Activated naive CD8-positive, alpha-beta T cell treated with anti-CD3 and anti-CD28 coated beads, Interleukin-2, amount 50 U/mL, for 24 hours (primary cell): ENCODE measurements around the gene CCRL2.

Experiments used
- ATAC-seq: fragments of 150-1000 bp; cut with Tn5 transposase; one replicate; pipeline ENCODE4 v1.10.0; 2021
- DNase-seq: peaks from one replicate; pipeline ENCODE4 v3.0.0; 2021
- H3K27ac Mint-ChIP-seq: one replicate; pipeline ENCODE4 v1.8.0; 2021; ENCODE audit warnings: mild to moderate bottlenecking, mixed read lengths
- H3K27me3 Mint-ChIP-seq: one replicate; pipeline ENCODE4 v1.8.0; 2021; ENCODE audit warnings: mixed read lengths
- H3K36me3 Mint-ChIP-seq: one replicate; pipeline ENCODE4 v1.8.0; 2021; ENCODE audit warnings: low read depth, mixed read lengths
- H3K4me1 Mint-ChIP-seq: one replicate; pipeline ENCODE4 v1.8.0; 2021; ENCODE audit warnings: mixed read lengths
- H3K4me3 Mint-ChIP-seq: one replicate; pipeline ENCODE4 v1.8.0; 2021; ENCODE audit warnings: mild to moderate bottlenecking, moderate library complexity, mixed read lengths
- H3K9me3 Mint-ChIP-seq: one replicate; pipeline ENCODE4 v1.8.0; 2021; ENCODE audit warnings: mixed read lengths

The CCRL2 gene

DNA sequence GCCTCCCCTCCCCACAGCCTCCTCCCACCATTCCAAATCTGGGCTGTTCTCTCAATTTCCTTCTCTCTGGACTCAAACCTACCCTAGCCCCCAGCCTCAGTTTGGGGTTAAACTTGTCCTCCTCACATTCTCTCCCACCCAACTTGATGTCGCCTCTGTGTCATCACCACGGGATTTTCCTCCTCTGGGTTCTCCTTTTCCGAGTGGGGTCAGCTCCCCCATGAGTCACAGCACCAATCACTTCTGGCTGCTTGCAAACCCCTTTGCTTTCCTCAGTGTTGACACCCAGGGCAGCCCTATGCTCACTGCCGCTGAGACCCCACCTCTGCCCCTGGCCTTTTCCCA, 644 bp upstream of the CCRL2 start:
- ATAC-seq: no peak
- no peak overlapping the region for H3K4me3 Mint-ChIP-seq
- no peaks in the 10 kb centered on the region for H3K27me3 Mint-ChIP-seq
- peaks cover 6% of the 10 kb centered on the region for H3K36me3 Mint-ChIP-seq
- H3K4me1 Mint-ChIP-seq: peaks cover 39% of the 10 kb centered on the region
- peaks cover 5% of the 10 kb centered on the region for H3K9me3 Mint-ChIP-seq
- DNase-seq: no peak
- H3K27ac Mint-ChIP-seq: peak overlapping the region; percentile 80

DNA sequence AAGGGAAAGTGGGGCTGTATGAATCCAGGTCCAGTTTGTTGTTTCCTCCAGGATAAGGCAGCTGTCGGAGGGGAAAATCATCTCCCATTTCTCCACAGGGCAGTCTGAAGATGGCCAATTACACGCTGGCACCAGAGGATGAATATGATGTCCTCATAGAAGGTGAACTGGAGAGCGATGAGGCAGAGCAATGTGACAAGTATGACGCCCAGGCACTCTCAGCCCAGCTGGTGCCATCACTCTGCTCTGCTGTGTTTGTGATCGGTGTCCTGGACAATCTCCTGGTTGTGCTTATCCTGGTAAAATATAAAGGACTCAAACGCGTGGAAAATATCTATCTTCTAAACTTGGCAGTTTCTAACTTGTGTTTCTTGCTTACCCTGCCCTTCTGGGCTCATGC, 911 bp downstream of the CCRL2 start:
- H3K4me3 Mint-ChIP-seq: peak overlapping the region; percentile 81
- peak overlapping the region; percentile 80 for H3K27ac Mint-ChIP-seq
- H3K9me3 Mint-ChIP-seq: peaks cover 2% of the 10 kb centered on the region
- DNase-seq (no peak), ATAC-seq (no peak)
- no peaks in the 10 kb centered on the region for H3K27me3 Mint-ChIP-seq
- H3K4me1 Mint-ChIP-seq: peaks cover 39% of the 10 kb centered on the region
- H3K36me3 Mint-ChIP-seq: peaks cover 6% of the 10 kb centered on the region

DNA sequence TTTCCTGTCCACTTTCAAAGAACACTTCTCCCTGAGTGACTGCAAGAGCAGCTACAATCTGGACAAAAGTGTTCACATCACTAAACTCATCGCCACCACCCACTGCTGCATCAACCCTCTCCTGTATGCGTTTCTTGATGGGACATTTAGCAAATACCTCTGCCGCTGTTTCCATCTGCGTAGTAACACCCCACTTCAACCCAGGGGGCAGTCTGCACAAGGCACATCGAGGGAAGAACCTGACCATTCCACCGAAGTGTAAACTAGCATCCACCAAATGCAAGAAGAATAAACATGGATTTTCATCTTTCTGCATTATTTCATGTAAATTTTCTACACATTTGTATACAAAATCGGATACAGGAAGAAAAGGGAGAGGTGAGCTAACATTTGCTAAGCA, 1.8 kb downstream of the CCRL2 start:
- Mint-ChIP-seq H3K36me3 (peaks cover 6% of the 10 kb centered on the region), H3K27ac (no peak overlapping the region), H3K9me3 (no peaks in the 10 kb centered on the region), H3K27me3 (no peaks in the 10 kb centered on the region), H3K4me3 (no peak overlapping the region), H3K4me1 (peaks cover 39% of the 10 kb centered on the region)
- no peak for DNase-seq
- no peak for ATAC-seq

DNA sequence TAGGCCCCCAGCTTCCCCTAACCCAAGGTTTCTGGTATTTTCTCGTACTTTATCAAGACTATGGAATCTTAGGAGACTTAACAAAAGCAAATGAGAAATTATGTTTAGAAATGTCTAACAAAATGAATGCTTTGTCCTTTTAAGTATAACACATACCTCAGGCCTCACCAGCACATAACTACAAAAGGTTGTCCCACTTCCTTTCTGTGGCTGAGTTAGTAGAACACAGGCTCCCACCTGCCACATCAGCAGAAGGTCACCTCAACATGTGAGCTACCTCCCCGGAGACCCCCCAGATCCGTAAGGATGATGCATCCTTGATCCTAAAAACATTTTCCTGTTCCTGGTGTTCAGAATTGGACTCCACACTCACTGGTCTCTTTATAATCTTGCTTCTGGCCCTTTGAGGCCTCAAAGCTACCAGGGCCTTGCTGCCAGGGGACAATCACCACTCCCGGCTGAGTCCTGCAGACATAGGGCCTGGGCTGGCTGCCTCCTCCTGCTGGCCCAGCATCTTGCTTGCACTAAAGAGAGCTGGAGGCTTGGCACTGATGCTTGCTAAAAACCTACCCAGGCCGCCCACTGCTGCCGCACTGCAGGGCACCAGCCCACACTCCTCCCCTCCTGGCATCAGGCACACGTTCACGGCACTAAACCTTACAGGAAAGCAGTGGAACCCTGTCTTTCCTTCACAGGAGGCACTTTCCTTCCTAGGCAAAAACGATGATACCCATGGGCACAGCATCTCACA, 2.9 kb downstream of the CCRL2 start:
- peaks cover 6% of the 10 kb centered on the region for H3K36me3 Mint-ChIP-seq
- H3K27me3 Mint-ChIP-seq: no peaks in the 10 kb centered on the region
- ATAC-seq: no peak
- peaks cover 39% of the 10 kb centered on the region for H3K4me1 Mint-ChIP-seq
- no peaks in the 10 kb centered on the region for H3K9me3 Mint-ChIP-seq
- no peak for DNase-seq
- no peak overlapping the region for H3K4me3 Mint-ChIP-seq
- H3K27ac Mint-ChIP-seq: peak overlapping the region; percentile 54

DNA sequence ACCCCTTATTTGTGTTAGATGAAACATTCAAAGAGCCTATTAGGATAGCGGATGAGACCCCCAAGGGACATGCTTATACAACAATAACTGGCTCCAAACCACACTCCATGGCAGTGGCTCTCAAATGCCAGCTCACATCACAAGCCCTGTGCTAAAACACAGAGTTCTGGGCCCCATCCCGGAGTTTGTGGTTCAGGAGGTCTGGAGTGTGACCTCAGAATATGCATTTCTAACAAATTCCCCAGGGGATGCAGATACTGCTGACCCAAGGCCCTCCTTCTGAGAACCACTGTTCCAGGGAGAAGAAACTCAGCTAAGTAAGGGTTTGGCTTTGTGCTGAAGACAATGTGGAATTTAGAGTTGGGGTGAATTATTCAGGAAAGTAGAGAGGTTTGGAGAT, 3.6 kb downstream of the CCRL2 start:
- ATAC-seq (no peak), DNase-seq (no peak)
- Mint-ChIP-seq H3K27me3 (no peaks in the 10 kb centered on the region), H3K27ac (no peak overlapping the region), H3K9me3 (no peaks in the 10 kb centered on the region), H3K36me3 (peaks cover 6% of the 10 kb centered on the region), H3K4me3 (no peak overlapping the region), H3K4me1 (peaks cover 41% of the 10 kb centered on the region)

- Mint-ChIP-seq H3K9me3 (no peaks in the 10 kb centered on the region), H3K4me3 (no peak overlapping the region), H3K27ac (no peak overlapping the region), H3K36me3 (peaks cover 6% of the 10 kb centered on the region), H3K27me3 (no peaks in the 10 kb centered on the region), H3K4me1 (peaks cover 46% of the 10 kb centered on the region)
- ATAC-seq (no peak), DNase-seq (no peak)
Measured at GRCh38 chr3:46411271-46411670, 4.2 kb downstream of the CCRL2 start.

DNA sequence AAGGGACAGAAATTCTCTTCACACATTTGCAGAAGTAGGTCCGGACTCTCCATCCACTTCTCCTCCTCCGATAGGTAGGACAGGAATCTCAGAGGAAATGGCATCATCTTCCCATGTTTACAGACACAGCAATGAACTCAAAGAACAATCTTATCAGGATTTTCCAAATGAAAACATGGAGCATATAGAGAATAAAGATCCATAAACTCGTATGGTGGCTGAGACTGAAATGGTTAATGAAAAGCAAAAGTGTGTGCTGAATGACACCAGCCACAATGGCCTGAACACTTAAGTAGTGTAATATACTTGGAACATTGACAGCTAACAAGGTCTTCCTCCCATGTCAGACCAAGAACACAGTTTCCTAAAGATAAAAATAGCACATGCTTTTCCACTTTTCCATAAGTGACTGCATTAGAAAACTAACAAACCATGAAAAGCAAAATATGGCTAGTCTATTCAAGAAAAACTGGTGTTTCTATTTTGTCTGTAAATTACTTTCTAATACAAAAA, 5.8 kb downstream of the CCRL2 start:
- H3K4me3 Mint-ChIP-seq: no peak overlapping the region
- DNase-seq (no peak), ATAC-seq (no peak)
- peaks cover 6% of the 10 kb centered on the region for H3K36me3 Mint-ChIP-seq
- H3K27me3 Mint-ChIP-seq: no peaks in the 10 kb centered on the region
- H3K4me1 Mint-ChIP-seq: peaks cover 40% of the 10 kb centered on the region
- no peak overlapping the region for H3K27ac Mint-ChIP-seq
- H3K9me3 Mint-ChIP-seq: no peaks in the 10 kb centered on the region

DNA sequence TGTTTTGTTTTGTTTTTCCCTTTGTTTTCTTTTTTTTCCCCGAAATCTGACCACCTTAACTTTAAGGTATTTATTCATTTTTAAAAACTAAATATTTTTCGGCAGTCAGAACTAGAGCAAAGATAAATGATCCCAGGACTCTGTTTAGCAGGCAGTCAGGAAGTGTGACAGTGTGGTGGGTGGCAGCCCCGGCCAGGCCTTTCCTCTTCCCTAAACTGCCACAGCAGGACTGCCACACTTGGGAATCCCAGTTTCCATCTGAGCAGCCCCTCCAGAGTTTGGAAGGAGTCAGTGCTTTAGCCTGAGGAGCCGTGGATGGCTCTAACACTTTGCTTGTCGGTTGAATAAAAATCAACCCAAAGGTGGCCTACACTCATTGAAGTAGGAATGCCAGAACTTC, 6.9 kb downstream of the CCRL2 start:
- peaks cover 30% of the 10 kb centered on the region for H3K4me1 Mint-ChIP-seq
- H3K9me3 Mint-ChIP-seq: no peaks in the 10 kb centered on the region
- H3K27ac Mint-ChIP-seq: no peak overlapping the region
- H3K36me3 Mint-ChIP-seq: peaks cover 6% of the 10 kb centered on the region
- ATAC-seq (no peak), DNase-seq (no peak)
- no peaks in the 10 kb centered on the region for H3K27me3 Mint-ChIP-seq
- H3K4me3 Mint-ChIP-seq: no peak overlapping the region

DNA sequence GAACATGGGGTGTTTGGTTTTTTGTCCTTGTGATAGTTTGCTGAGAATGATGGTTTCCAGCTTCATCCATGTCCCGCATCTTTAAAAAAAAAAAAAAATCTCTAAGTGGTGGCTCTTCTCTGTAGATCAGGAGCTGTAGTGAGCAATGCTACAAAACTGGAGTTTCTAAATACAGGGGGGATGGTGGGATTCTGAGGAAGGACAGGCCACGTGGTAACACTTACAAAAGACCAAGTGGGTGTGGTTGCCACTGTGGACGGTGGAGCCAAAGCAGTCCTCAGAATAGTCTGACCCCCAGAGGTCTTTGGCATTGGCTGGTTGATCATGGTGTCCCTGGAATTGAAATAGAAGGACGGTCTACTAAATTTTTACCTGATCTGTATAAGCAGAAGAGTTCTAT, 7.7 kb downstream of the CCRL2 start:
- DNase-seq (no peak), ATAC-seq (no peak)
- H3K27ac Mint-ChIP-seq: no peak overlapping the region
- H3K9me3 Mint-ChIP-seq: no peaks in the 10 kb centered on the region
- peaks cover 3% of the 10 kb centered on the region for H3K36me3 Mint-ChIP-seq
- no peaks in the 10 kb centered on the region for H3K27me3 Mint-ChIP-seq
- H3K4me1 Mint-ChIP-seq: peaks cover 24% of the 10 kb centered on the region
- no peak overlapping the region for H3K4me3 Mint-ChIP-seq

DNA sequence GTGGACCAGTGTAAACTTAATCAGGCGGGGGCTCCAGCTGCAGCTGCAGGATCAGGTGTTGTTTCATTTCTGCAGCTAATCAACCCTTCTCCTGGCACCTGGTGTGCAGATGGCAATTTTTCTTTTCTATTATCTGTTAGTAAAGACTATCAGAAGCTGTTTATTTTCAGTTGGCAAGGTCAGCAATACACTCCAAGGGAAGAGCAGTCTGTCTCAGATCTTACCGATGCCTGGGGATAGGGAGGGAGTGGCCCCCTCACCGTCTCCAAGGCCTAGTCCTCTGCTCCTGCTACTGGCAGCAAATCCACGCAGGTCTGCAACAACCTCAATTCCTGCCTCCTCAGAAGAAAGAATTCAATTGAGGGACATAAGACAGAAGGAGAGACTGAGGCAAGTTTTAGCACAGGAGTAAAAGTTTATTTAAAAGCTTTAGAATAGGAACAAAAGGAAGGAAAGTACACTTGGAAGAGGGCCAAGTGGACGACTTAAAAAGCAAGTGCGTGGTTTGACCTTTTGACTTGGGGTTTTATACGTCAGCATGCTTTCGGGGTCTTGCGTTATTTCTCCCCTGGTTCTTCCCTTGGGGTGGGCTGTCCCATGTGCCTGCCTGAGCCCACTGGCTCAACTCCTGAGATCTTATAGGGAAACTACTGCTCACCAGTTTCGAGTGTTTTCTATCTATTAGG, 9.2 kb downstream of the CCRL2 start:
- H3K27ac Mint-ChIP-seq: peak overlapping the region; percentile 52
- peak; percentile 80 for ATAC-seq
- no peaks in the 10 kb centered on the region for H3K27me3 Mint-ChIP-seq
- H3K4me1 Mint-ChIP-seq: peaks cover 18% of the 10 kb centered on the region
- no peaks in the 10 kb centered on the region for H3K9me3 Mint-ChIP-seq
- H3K36me3 Mint-ChIP-seq: no peaks in the 10 kb centered on the region
- DNase-seq: peak; percentile 36
- no peak overlapping the region for H3K4me3 Mint-ChIP-seq

GRCh38 chr3:46416811-46417510, 9.9 kb downstream of the CCRL2 start:
- Mint-ChIP-seq H3K4me1 (peaks cover 18% of the 10 kb centered on the region), H3K36me3 (no peaks in the 10 kb centered on the region), H3K27me3 (no peaks in the 10 kb centered on the region), H3K27ac (peak overlapping the region; percentile 52), H3K4me3 (no peak overlapping the region), H3K9me3 (no peaks in the 10 kb centered on the region)
- DNase-seq (no peak), ATAC-seq (peak; percentile 67)

DNA sequence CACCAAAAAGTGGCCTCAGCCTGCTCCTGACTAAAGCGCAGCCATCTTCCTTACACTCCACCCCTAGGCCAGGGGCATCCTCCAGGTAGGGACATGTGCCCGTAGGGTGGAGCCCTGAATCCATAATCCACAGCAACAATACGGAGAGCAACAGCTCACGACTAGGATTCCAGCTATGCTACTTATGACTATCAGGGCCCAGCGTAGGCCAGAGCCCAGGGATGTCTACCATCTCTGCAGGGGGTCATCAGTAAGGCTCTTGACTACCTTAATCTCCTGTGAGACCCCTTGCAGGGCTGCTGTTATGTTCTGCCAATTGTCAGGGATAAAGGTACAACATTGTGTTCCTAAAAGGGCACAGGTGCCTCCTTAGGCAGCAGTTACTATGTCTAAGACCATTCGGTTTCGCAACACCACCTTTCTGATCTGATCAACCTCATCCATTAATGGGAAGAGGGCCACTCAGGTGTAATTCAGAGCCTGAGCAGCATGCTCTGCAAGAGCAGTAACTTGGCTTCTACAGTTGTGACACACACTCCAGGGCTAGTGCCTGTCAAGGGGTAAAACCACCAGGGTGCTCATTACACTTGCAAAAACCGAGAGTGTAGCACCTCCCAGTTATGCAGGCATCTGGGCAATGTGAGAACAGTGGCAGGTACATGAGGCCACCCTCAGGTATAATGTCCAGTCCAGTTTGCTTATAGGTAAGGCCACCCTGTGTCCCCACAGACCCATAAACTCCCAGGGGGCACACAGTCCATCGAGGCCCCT, 11.0 kb downstream of the CCRL2 start:
- Mint-ChIP-seq H3K4me3 (no peak overlapping the region), H3K9me3 (no peaks in the 10 kb centered on the region), H3K27ac (no peak overlapping the region), H3K27me3 (no peaks in the 10 kb centered on the region), H3K36me3 (no peaks in the 10 kb centered on the region), H3K4me1 (peaks cover 18% of the 10 kb centered on the region)
- ATAC-seq (no peak), DNase-seq (no peak)

- Mint-ChIP-seq H3K4me1 (peaks cover 18% of the 10 kb centered on the region), H3K27ac (no peak overlapping the region), H3K27me3 (no peaks in the 10 kb centered on the region), H3K9me3 (no peaks in the 10 kb centered on the region), H3K4me3 (no peak overlapping the region), H3K36me3 (no peaks in the 10 kb centered on the region)
- ATAC-seq: no peak
- DNase-seq: no peak
Measured at GRCh38 chr3:46419816-46420215, 12.8 kb downstream of the CCRL2 start.

- Mint-ChIP-seq H3K27ac (no peak overlapping the region), H3K4me1 (peaks cover 13% of the 10 kb centered on the region), H3K4me3 (no peak overlapping the region), H3K36me3 (no peaks in the 10 kb centered on the region), H3K9me3 (no peaks in the 10 kb centered on the region), H3K27me3 (no peaks in the 10 kb centered on the region)
- no peak for DNase-seq
- ATAC-seq: no peak
Measured at GRCh38 chr3:46420931-46421330, 13.9 kb downstream of the CCRL2 start.
